ENCODE measurements around the gene C1QTNF9B.
"Not testable (repeated sequence)": the region's sequence is repeated elsewhere in the genome, so short reads cannot be mapped to it uniquely, and the experiment has no call there.

The C1QTNF9B gene

GRCh38 chr13:23902975-23903905, 5.9 kb upstream of the C1QTNF9B start:
- H3K79me2 ChIP-seq (ENCODE audit: low read length), result no peaks in the 10 kb centered on the region
- H3K9ac ChIP-seq (ENCODE audit: low read length), result no peak overlapping the region
- peaks cover 18% of the 10 kb centered on the region for H3K4me1 ChIP-seq (ENCODE audit: low read length)
- no peaks in the 10 kb centered on the region for H3K27me3 ChIP-seq (ENCODE audit: low read depth, low read length)
- no peak overlapping the region for H2AFZ ChIP-seq (ENCODE audit: low read depth, low read length)
- no peaks in the 10 kb centered on the region for H4K20me1 ChIP-seq (ENCODE audit: insufficient read depth, low read length)
- no peaks in the 10 kb centered on the region for H3K9me3 ChIP-seq (ENCODE audit: insufficient read depth, low read length)
- TF ChIP-seq CTCF (IDR thresholded peaks at IDR 0.05; ENCODE audit: low read depth, low read length) (no peak), EZH2phosphoT487 (IDR thresholded peaks at IDR 0.05; ENCODE audit: low read depth) (no peak)
- H3K36me3 ChIP-seq (replicated peaks; ENCODE audit: low read depth, low read length), result no peaks in the 10 kb centered on the region
- no peak overlapping the region for H3K4me2 ChIP-seq (ENCODE audit: low read length)
- no peak overlapping the region for H3K4me3 ChIP-seq (ENCODE audit: low read length)
- H3K27ac ChIP-seq (ENCODE audit: low read length), result no peak overlapping the region

- H3K9me3 ChIP-seq (ENCODE audit: insufficient read depth, low read length), result no peaks in the 10 kb centered on the region
Observed at GRCh38 chr13:23901365-23901764, 4.1 kb upstream of the C1QTNF9B start.

DNA sequence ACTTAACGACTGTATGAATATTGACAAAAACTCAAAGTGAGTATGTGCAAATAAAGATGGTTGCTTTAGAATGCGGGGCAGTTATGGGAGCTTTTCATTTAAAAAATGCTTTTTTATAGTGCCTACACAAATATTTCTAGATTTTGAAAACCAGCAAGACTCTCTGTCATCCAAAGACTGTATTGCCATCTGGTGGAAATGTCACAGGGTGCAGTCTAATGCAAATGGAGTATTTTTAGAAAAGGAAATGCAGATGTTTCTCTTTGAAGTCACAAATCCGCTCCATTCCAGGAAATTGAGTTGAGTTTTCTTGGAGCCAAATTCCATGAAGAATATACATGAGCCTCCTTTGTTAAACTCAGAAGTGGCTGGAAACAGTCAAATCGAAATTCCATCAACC, 2.3 kb upstream of the C1QTNF9B start:
- no peaks in the 10 kb centered on the region for H3K27me3 ChIP-seq (ENCODE audit: low read depth, low read length)
- peak overlapping the region; percentile 80 for H2AFZ ChIP-seq (ENCODE audit: low read depth, low read length)
- H3K4me3 ChIP-seq (ENCODE audit: low read length), result peak overlapping the region; percentile 47
- H3K9me3 ChIP-seq (ENCODE audit: insufficient read depth, low read length), result no peaks in the 10 kb centered on the region
- H3K9ac ChIP-seq (ENCODE audit: low read length), result no peak overlapping the region
- peak overlapping the region; percentile 67 for H3K4me2 ChIP-seq (ENCODE audit: low read length)
- no peak overlapping the region for H3K27ac ChIP-seq (ENCODE audit: low read length)
- H3K79me2 ChIP-seq (ENCODE audit: low read length), result no peaks in the 10 kb centered on the region
- TF ChIP-seq EZH2phosphoT487 (IDR thresholded peaks at IDR 0.05; ENCODE audit: low read depth) (no peak), CTCF (IDR thresholded peaks at IDR 0.05; ENCODE audit: low read depth, low read length) (peak; percentile 84)
- H3K36me3 ChIP-seq (replicated peaks; ENCODE audit: low read depth, low read length), result no peaks in the 10 kb centered on the region
- no peaks in the 10 kb centered on the region for H4K20me1 ChIP-seq (ENCODE audit: insufficient read depth, low read length)
- peaks cover 18% of the 10 kb centered on the region for H3K4me1 ChIP-seq (ENCODE audit: low read length)

More at GRCh38 chr13:23901365-23901764, 4.1 kb upstream of the C1QTNF9B start:
- no peak for TF ChIP-seq CTCF (IDR thresholded peaks at IDR 0.05; ENCODE audit: low read depth, low read length)
- TF ChIP-seq EZH2phosphoT487 (IDR thresholded peaks at IDR 0.05; ENCODE audit: low read depth), result no peak
- H2AFZ ChIP-seq (ENCODE audit: low read depth, low read length), result no peak overlapping the region
- no peaks in the 10 kb centered on the region for H3K79me2 ChIP-seq (ENCODE audit: low read length)
- H3K4me1 ChIP-seq (ENCODE audit: low read length), result peaks cover 18% of the 10 kb centered on the region
- no peak overlapping the region for H3K4me3 ChIP-seq (ENCODE audit: low read length)
- H3K27me3 ChIP-seq (ENCODE audit: low read depth, low read length), result no peaks in the 10 kb centered on the region
- no peak overlapping the region for H3K9ac ChIP-seq (ENCODE audit: low read length)
- H4K20me1 ChIP-seq (ENCODE audit: insufficient read depth, low read length), result no peaks in the 10 kb centered on the region
- H3K4me2 ChIP-seq (ENCODE audit: low read length), result no peak overlapping the region
- no peaks in the 10 kb centered on the region for H3K36me3 ChIP-seq (replicated peaks; ENCODE audit: low read depth, low read length)
- H3K27ac ChIP-seq (ENCODE audit: low read length), result no peak overlapping the region

GRCh38 chr13:23898101-23898500, 799 bp upstream of the C1QTNF9B start:
- Histone ChIP-seq H3K4me1 (ENCODE audit: low read length) (peaks cover 18% of the 10 kb centered on the region), H3K27ac (ENCODE audit: low read length) (no peak overlapping the region), H3K9ac (ENCODE audit: low read length) (no peak overlapping the region), H3K36me3 (replicated peaks; ENCODE audit: low read depth, low read length) (no peaks in the 10 kb centered on the region), H3K4me2 (ENCODE audit: low read length) (no peak overlapping the region), H3K9me3 (ENCODE audit: insufficient read depth, low read length) (no peaks in the 10 kb centered on the region), H3K27me3 (ENCODE audit: low read depth, low read length) (no peaks in the 10 kb centered on the region), H3K4me3 (ENCODE audit: low read length) (no peak overlapping the region), H4K20me1 (ENCODE audit: insufficient read depth, low read length) (no peaks in the 10 kb centered on the region), H3K79me2 (ENCODE audit: low read length) (no peaks in the 10 kb centered on the region), H2AFZ (ENCODE audit: low read depth, low read length) (no peak overlapping the region)
- TF ChIP-seq CTCF (IDR thresholded peaks at IDR 0.05; ENCODE audit: low read depth, low read length) (no peak), EZH2phosphoT487 (IDR thresholded peaks at IDR 0.05; ENCODE audit: low read depth) (no peak)

DNA sequence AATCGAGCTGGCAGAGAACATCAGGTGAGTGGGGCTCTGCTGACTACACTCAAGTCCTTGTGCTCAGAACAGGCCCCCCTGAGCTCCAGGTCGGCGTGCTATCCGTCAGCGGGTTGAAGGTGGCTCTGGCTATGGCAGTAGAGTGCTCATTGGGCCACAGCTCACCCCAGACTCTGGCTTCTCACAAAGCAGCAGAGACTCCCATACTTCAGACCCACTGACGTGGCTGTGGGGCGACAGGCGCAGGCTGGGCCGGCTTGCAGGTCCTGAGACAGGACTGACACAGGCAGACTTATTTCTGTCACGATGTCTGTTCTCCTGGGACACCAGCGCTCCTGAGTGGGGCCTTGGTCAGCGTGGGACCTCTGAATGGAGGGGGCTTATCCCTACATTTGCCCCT, 2.6 kb downstream of the C1QTNF9B start:
- H3K27me3 ChIP-seq (ENCODE audit: low read depth, low read length); H3K9ac ChIP-seq (ENCODE audit: low read length); H3K79me2 ChIP-seq (ENCODE audit: low read length); H2AFZ ChIP-seq (ENCODE audit: low read depth, low read length); H3K9me3 ChIP-seq (ENCODE audit: insufficient read depth, low read length); H3K4me3 ChIP-seq (ENCODE audit: low read length); H3K27ac ChIP-seq (ENCODE audit: low read length); H3K4me2 ChIP-seq (ENCODE audit: low read length); H3K36me3 ChIP-seq (replicated peaks; ENCODE audit: low read depth, low read length); H4K20me1 ChIP-seq (ENCODE audit: insufficient read depth, low read length); H3K4me1 ChIP-seq (ENCODE audit: low read length): not testable (repeated sequence)

DNA sequence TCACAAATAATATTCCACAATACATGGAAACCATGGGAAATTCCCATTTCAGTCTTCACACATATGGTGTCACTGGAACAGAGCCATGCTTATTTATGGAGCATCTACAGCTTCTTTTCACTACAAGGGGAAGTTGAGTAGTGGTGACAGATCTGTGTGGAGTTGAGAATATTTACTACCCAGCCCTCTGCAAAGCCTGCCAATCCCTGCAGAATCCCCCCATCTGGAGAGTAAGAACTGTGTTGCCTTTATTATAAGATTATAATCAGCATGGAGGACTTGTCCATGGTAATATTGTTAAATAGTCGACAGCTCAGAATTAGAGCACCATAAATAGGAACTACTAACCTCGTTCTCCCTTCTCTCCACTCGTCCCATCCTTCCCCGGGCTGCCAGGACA, 3.5 kb downstream of the C1QTNF9B start:
- not testable (repeated sequence) for H2AFZ ChIP-seq (ENCODE audit: low read depth, low read length); H3K4me2 ChIP-seq (ENCODE audit: low read length); H3K9ac ChIP-seq (ENCODE audit: low read length); H3K9me3 ChIP-seq (ENCODE audit: insufficient read depth, low read length); H3K27me3 ChIP-seq (ENCODE audit: low read depth, low read length); H3K27ac ChIP-seq (ENCODE audit: low read length); H3K4me3 ChIP-seq (ENCODE audit: low read length); H3K4me1 ChIP-seq (ENCODE audit: low read length); H3K79me2 ChIP-seq (ENCODE audit: low read length); H4K20me1 ChIP-seq (ENCODE audit: insufficient read depth, low read length); H3K36me3 ChIP-seq (replicated peaks; ENCODE audit: low read depth, low read length)

All from OCI-LY3 (cell line).